Measurements from ENCODE around the gene TRPM3. TPM values are rescaled to one million over a fixed set of nuclear protein-coding genes. Genes with fewer than 3 reads are reported as not detected.

TRPM3 gene
- total and polyA plus RNA-seq, 2 of the 8 experiments (the other 6 are each of a cell fraction or from before 2014, with no cell fraction given): 2.4 to 10.9 TPM

DNA sequence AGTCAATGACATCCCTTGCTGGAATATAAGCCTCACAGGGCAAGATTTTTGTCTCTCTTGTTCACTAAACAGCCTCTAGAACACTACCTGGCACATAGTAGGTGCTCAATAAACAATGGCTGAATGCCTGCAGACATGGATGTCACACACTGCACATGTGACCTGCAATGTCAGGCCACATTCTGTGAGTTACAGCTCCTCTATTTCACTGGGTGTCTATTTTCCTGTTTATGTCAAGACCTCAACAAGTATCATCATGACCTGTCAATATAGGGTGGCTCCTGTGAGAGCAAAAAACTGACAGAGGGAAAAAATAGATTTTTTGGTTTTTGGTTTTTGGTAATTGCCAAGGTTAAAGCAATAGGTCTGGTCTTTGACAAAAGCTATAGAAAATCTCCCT lies 562.3 kb downstream of the TRPM3 start:
- no peak overlapping the region for H4K91ac ChIP-seq (replicated peaks; ENCODE audit: insufficient read length, low read length)
- H2BK5ac ChIP-seq (ENCODE audit: low read depth, low read length): no peak overlapping the region
- no peak overlapping the region for H3K4me2 ChIP-seq (ENCODE audit: insufficient read depth in 1 of 2, low read depth in 2 of 2, low read length in 2 of 2)
- no peak overlapping the region for H2BK15ac ChIP-seq (ENCODE audit: low read length)
- CTCF ChIA-PET (ENCODE audit: partially characterized antibody): interaction anchor here (1.3 kb wide), 1 partner anchor 16 kb away, joined by 3 read pairs; no protein-coding TSS in a partner anchor
- no peaks in the 10 kb centered on the region for H3K27me3 ChIP-seq (replicated peaks in 1 of 4; ENCODE audit: control insufficient read depth in 3 of 4, extremely low read depth in 1 of 4, insufficient read depth in 3 of 4, low read length in 3 of 4)
- FAIRE-seq (no peak), DNase-seq (ENCODE audit: low read depth in 1 of 2, low spot score in 2 of 2) (no peak)
- H2AFZ ChIP-seq (ENCODE audit: low read length): no peak overlapping the region
- no peaks in the 10 kb centered on the region for H3K36me3 ChIP-seq (ENCODE audit: control insufficient read depth in 2 of 4, insufficient read depth in 4 of 4, low read length in 3 of 4)
- POLR2A ChIA-PET (ENCODE audit: partially characterized antibody): interaction anchor here (1.8 kb wide), 1 partner anchor 12 kb away, joined by 4 read pairs; no protein-coding TSS in a partner anchor
- no peaks in the 10 kb centered on the region for H4K20me1 ChIP-seq (replicated peaks in 1 of 2; ENCODE audit: control insufficient read depth in 1 of 2, insufficient read depth in 2 of 2, low read length in 2 of 2)
- H4K5ac ChIP-seq (ENCODE audit: insufficient read length, low read depth, low read length): no peak overlapping the region
- H3K23ac ChIP-seq (ENCODE audit: insufficient read length): no peak overlapping the region
- H3K79me1 ChIP-seq (ENCODE audit: low read depth, low read length): no peaks in the 10 kb centered on the region
- no peak overlapping the region for H2BK12ac ChIP-seq (ENCODE audit: low read depth, low read length)
- no peak overlapping the region for H3K14ac ChIP-seq (ENCODE audit: insufficient read length)
- H3K4me1 ChIP-seq (replicated peaks in 1 of 4; ENCODE audit: control insufficient read depth in 3 of 4, insufficient read depth in 4 of 4, low read length in 3 of 4): peaks cover 2 to 7% (median 5%) of the 10 kb centered on the region in 4 experiments; a peak in 5 of 7 replicates
- H4K8ac ChIP-seq (ENCODE audit: extremely low read depth, insufficient read depth, low read length): no peak overlapping the region
- no peaks in the 10 kb centered on the region for H3K23me2 ChIP-seq (ENCODE audit: low read depth, low read length)
- H3K79me2 ChIP-seq (ENCODE audit: control insufficient read depth in 1 of 2, insufficient read depth in 2 of 2, low read length in 2 of 2): no peaks in the 10 kb centered on the region
- no peak overlapping the region for H3K18ac ChIP-seq (ENCODE audit: extremely low read depth, low read length)
- no peak overlapping the region for H3K4ac ChIP-seq (replicated peaks; ENCODE audit: insufficient read length, low read depth, low read length)
- no peak overlapping the region for H2AK5ac ChIP-seq (ENCODE audit: low read depth, low read length)
- H3K27ac ChIP-seq (ENCODE audit: low read depth, low read length): no peak overlapping the region
- H3K9me3 ChIP-seq (ENCODE audit: insufficient read depth in 2 of 2, low read depth in 1 of 2, low read length in 1 of 2): no peaks in the 10 kb centered on the region
- H3K4me3 ChIP-seq (ENCODE audit: extremely low read depth in 1 of 4, insufficient read depth in 2 of 4, low read depth in 3 of 4, low read length in 4 of 4): no peak overlapping the region
- TF ChIP-seq EP300 (IDR thresholded peaks at IDR 0.05; ENCODE audit: borderline replicate concordance in 1 of 2, low read depth in 2 of 2, low read length in 2 of 2) (no peak), CHD1 (IDR thresholded peaks at IDR 0.05; ENCODE audit: low read depth, low read length) (no peak), SIX5 (IDR thresholded peaks at IDR 0.05; ENCODE audit: low read depth, low read length) (no peak), SP4 (IDR thresholded peaks at IDR 0.05; ENCODE audit: low read length) (no peak), ASH2L (IDR thresholded peaks at IDR 0.05; ENCODE audit: low read length) (no peak), NRF1 (IDR thresholded peaks at IDR 0.05; ENCODE audit: low read depth, low read length) (no peak), POLR2AphosphoS5 (IDR thresholded peaks at IDR 0.05; ENCODE audit: low read depth, low read length) (no peak), RXRA (IDR thresholded peaks at IDR 0.05; ENCODE audit: insufficient read depth, low read depth, low read length) (no peak), BACH1 (IDR thresholded peaks at IDR 0.05; ENCODE audit: low read length) (no peak), SAP30 (IDR thresholded peaks at IDR 0.05; ENCODE audit: insufficient read depth, insufficient replicate concordance, low read length) (no peak), TCF12 (IDR thresholded peaks at IDR 0.05; ENCODE audit: low read depth, low read length) (no peak), EZH2 (IDR thresholded peaks at IDR 0.05; ENCODE audit: low read depth, low read length, severe bottlenecking) (no peak)
- TF ChIP-seq, protein P1, sequence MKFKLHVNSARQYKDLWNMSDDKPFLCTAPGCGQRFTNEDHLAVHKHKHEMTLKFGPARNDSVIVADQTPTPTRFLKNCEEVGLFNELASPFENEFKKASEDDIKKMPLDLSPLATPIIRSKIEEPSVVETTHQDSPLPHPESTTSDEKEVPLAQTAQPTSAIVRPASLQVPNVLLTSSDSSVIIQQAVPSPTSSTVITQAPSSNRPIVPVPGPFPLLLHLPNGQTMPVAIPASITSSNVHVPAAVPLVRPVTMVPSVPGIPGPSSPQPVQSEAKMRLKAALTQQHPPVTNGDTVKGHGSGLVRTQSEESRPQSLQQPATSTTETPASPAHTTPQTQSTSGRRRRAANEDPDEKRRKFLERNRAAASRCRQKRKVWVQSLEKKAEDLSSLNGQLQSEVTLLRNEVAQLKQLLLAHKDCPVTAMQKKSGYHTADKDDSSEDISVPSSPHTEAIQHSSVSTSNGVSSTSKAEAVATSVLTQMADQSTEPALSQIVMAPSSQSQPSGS (IDR thresholded peaks at IDR 0.05; ENCODE audit: low read length): no peak
- no peak overlapping the region for H3K56ac ChIP-seq (replicated peaks; ENCODE audit: insufficient read length, low read depth, low read length)
- H2BK120ac ChIP-seq (replicated peaks; ENCODE audit: low read depth, low read length): no peak overlapping the region
- H2BK20ac ChIP-seq (ENCODE audit: low read length): no peak overlapping the region
- no peak overlapping the region for H3K9ac ChIP-seq (replicated peaks in 1 of 4; ENCODE audit: extremely low read depth in 1 of 4, low read depth in 3 of 4, low read length in 3 of 4)

Measured in H1 (cell line).